ENCODE data around the gene SLC17A8.

DNA sequence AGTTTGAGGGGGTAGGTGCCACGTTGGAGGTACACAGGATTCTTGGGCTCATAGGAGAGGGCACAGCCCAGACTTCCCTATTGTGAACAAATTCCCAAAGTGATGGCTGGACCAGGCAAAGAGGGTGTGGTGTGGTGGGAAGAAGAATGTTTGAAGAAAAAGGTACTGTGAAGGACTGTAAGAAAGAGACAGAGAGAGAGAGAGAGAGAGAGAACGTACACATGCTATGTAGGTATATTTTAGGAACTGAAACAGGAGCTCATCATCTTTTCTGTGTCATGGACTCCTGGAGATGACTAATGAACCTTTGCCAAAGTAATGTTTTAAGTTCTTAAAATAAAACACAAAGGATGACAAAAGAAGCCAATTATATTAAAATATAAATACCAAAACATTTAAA lies 24.5 kb downstream of the SLC17A8 start:
- no peak for TF ChIP-seq ZNF70 (CRISPR knock-in tag; IDR thresholded peaks at IDR 0.05)
- no peak for TF ChIP-seq BACH2 (CRISPR knock-in tag; IDR thresholded peaks at IDR 0.05; ENCODE audit: borderline replicate concordance)
- TF ChIP-seq, protein P1, sequence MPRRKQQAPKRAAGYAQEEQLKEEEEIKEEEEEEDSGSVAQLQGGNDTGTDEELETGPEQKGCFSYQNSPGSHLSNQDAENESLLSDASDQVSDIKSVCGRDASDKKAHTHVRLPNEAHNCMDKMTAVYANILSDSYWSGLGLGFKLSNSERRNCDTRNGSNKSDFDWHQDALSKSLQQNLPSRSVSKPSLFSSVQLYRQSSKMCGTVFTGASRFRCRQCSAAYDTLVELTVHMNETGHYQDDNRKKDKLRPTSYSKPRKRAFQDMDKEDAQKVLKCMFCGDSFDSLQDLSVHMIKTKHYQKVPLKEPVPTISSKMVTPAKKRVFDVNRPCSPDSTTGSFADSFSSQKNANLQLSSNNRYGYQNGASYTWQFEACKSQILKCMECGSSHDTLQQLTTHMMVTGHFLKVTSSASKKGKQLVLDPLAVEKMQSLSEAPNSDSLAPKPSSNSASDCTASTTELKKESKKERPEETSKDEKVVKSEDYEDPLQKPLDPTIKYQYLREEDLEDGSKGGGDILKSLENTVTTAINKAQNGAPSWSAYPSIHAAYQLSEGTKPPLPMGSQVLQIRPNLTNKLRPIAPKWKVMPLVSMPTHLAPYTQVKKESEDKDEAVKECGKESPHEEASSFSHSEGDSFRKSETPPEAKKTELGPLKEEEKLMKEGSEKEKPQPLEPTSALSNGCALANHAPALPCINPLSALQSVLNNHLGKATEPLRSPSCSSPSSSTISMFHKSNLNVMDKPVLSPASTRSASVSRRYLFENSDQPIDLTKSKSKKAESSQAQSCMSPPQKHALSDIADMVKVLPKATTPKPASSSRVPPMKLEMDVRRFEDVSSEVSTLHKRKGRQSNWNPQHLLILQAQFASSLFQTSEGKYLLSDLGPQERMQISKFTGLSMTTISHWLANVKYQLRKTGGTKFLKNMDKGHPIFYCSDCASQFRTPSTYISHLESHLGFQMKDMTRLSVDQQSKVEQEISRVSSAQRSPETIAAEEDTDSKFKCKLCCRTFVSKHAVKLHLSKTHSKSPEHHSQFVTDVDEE (CRISPR knock-in tag; IDR thresholded peaks at IDR 0.05), result no peak
- no peak for TF ChIP-seq TCF4 (CRISPR knock-in tag; IDR thresholded peaks at IDR 0.05; ENCODE audit: borderline replicate concordance)
- TF ChIP-seq ZFP30 (CRISPR knock-in tag; IDR thresholded peaks at IDR 0.05), result no peak
- TF ChIP-seq SNAI2 (CRISPR knock-in tag; IDR thresholded peaks at IDR 0.05), result no peak
- TF ChIP-seq, protein P2, sequence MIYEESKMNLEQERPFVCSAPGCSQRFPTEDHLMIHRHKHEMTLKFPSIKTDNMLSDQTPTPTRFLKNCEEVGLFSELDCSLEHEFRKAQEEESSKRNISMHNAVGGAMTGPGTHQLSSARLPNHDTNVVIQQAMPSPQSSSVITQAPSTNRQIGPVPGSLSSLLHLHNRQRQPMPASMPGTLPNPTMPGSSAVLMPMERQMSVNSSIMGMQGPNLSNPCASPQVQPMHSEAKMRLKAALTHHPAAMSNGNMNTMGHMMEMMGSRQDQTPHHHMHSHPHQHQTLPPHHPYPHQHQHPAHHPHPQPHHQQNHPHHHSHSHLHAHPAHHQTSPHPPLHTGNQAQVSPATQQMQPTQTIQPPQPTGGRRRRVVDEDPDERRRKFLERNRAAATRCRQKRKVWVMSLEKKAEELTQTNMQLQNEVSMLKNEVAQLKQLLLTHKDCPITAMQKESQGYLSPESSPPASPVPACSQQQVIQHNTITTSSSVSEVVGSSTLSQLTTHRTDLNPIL (CRISPR knock-in tag; IDR thresholded peaks at IDR 0.05; ENCODE audit: low read depth), result no peak
- TF ChIP-seq, protein P3, sequence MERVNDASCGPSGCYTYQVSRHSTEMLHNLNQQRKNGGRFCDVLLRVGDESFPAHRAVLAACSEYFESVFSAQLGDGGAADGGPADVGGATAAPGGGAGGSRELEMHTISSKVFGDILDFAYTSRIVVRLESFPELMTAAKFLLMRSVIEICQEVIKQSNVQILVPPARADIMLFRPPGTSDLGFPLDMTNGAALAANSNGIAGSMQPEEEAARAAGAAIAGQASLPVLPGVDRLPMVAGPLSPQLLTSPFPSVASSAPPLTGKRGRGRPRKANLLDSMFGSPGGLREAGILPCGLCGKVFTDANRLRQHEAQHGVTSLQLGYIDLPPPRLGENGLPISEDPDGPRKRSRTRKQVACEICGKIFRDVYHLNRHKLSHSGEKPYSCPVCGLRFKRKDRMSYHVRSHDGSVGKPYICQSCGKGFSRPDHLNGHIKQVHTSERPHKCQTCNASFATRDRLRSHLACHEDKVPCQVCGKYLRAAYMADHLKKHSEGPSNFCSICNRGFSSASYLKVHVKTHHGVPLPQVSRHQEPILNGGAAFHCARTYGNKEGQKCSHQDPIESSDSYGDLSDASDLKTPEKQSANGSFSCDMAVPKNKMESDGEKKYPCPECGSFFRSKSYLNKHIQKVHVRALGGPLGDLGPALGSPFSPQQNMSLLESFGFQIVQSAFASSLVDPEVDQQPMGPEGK (CRISPR knock-in tag; IDR thresholded peaks at IDR 0.05; ENCODE audit: borderline replicate concordance), result no peak
- TF ChIP-seq, protein P4, sequence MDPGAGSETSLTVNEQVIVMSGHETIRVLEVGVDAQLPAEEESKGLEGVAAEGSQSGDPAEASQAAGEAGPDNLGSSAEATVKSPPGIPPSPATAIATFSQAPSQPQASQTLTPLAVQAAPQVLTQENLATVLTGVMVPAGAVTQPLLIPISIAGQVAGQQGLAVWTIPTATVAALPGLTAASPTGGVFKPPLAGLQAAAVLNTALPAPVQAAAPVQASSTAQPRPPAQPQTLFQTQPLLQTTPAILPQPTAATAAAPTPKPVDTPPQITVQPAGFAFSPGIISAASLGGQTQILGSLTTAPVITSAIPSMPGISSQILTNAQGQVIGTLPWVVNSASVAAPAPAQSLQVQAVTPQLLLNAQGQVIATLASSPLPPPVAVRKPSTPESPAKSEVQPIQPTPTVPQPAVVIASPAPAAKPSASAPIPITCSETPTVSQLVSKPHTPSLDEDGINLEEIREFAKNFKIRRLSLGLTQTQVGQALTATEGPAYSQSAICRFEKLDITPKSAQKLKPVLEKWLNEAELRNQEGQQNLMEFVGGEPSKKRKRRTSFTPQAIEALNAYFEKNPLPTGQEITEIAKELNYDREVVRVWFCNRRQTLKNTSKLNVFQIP (CRISPR knock-in tag; IDR thresholded peaks at IDR 0.05; ENCODE audit: borderline replicate concordance, low read depth), result no peak
- TF ChIP-seq CSDC2 (CRISPR knock-in tag; IDR thresholded peaks at IDR 0.05), result no peak
- no peak for TF ChIP-seq PPARA (CRISPR knock-in tag; IDR thresholded peaks at IDR 0.05; ENCODE audit: borderline replicate concordance)
- TF ChIP-seq, protein P5, sequence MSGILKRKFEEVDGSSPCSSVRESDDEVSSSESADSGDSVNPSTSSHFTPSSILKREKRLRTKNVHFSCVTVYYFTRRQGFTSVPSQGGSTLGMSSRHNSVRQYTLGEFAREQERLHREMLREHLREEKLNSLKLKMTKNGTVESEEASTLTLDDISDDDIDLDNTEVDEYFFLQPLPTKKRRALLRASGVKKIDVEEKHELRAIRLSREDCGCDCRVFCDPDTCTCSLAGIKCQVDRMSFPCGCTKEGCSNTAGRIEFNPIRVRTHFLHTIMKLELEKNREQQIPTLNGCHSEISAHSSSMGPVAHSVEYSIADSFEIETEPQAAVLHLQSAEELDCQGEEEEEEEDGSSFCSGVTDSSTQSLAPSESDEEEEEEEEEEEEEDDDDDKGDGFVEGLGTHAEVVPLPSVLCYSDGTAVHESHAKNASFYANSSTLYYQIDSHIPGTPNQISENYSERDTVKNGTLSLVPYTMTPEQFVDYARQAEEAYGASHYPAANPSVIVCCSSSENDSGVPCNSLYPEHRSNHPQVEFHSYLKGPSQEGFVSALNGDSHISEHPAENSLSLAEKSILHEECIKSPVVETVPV (CRISPR knock-in tag; IDR thresholded peaks at IDR 0.05), result no peak

Measured in SK-N-SH treated with all-trans-retinoic acid at 6 μM for 48 hours (cell line).